ENCODE measurements around the gene HIVEP1.

HIVEP1 gene

GRCh38 chr6:12051861-12052368, 39.8 kb downstream of the HIVEP1 start:
- peak; percentile 57 for DNase-seq

- DNase-seq, result peak; percentile 28
Measured at GRCh38 chr6:12058172-12058961, 46.3 kb downstream of the HIVEP1 start.

GRCh38 chr6:12060780-12061609, 48.9 kb downstream of the HIVEP1 start:
- peak; percentile 41 for DNase-seq

- no peak for DNase-seq
Measured at GRCh38 chr6:12062605-12063004, 50.5 kb downstream of the HIVEP1 start.

GRCh38 chr6:12064131-12064530, 52.0 kb downstream of the HIVEP1 start:
- peak; percentile 77 for DNase-seq

GRCh38 chr6:12064538-12065071, 52.5 kb downstream of the HIVEP1 start:
- DNase-seq, result no peak

GRCh38 chr6:12065321-12066140, 53.4 kb downstream of the HIVEP1 start:
- DNase-seq, result no peak

GRCh38 chr6:12066297-12066696, 54.2 kb downstream of the HIVEP1 start:
- peak; percentile 46 for DNase-seq

- no peak for DNase-seq
Measured at GRCh38 chr6:12068899-12069557, 56.9 kb downstream of the HIVEP1 start.

- DNase-seq, result no peak
Measured at GRCh38 chr6:12069891-12070529, 57.9 kb downstream of the HIVEP1 start.

GRCh38 chr6:12071064-12071615, 59.0 kb downstream of the HIVEP1 start:
- no peak for DNase-seq

- DNase-seq, result no peak
Measured at GRCh38 chr6:12075067-12075563, 63.0 kb downstream of the HIVEP1 start.

- no peak for DNase-seq
Measured at GRCh38 chr6:12077021-12077710, 65.1 kb downstream of the HIVEP1 start.

GRCh38 chr6:12078014-12078413, 65.9 kb downstream of the HIVEP1 start:
- no peak for DNase-seq

- no peak for DNase-seq
Measured at GRCh38 chr6:12081771-12082170, 69.7 kb downstream of the HIVEP1 start.

GRCh38 chr6:12082368-12082767, 70.3 kb downstream of the HIVEP1 start:
- DNase-seq, result no peak

- no peak for DNase-seq
Measured at GRCh38 chr6:12083302-12083701, 71.2 kb downstream of the HIVEP1 start.

GRCh38 chr6:12083763-12084162, 71.7 kb downstream of the HIVEP1 start:
- no peak for DNase-seq

GRCh38 chr6:12084681-12085080, 72.6 kb downstream of the HIVEP1 start:
- no peak for DNase-seq

GRCh38 chr6:12088531-12088930, 76.4 kb downstream of the HIVEP1 start:
- no peak for DNase-seq
